ENCODE results near the gene CCDC171.

- no peak for TF ChIP-seq CTCF (conservative IDR thresholded peaks at IDR 0.05)
- no peak for TF ChIP-seq EZH2 (IDR thresholded peaks at IDR 0.05; ENCODE audit: low read depth)
These were observed 65.9 kb downstream of the CCDC171 start for GRCh38 chr9:15618540-15619331.

Data from PC-9 (cell line).